PC-3 (cell line): ENCODE measurements around the gene IFNG.

Experiments
- EZH2 ChIP-seq: fragments of 300-600 bp; sonication (generic); IDR thresholded peaks from one replicate; pipeline ENCODE4 v1.6.1; 2017; ENCODE audit warnings: antibody characterized with exemption, mild to moderate bottlenecking, low read length; ENCODE audit not compliant: unreplicated experiment
- EZH2phosphoT487 ChIP-seq: fragments of 300-600 bp; sonication (generic); IDR thresholded peaks from 2 replicates; pipeline ENCODE4 v1.6.1; 2018; ENCODE audit warnings: mild to moderate bottlenecking, antibody characterized with exemption, low read length, borderline replicate concordance
- TF ChIP-seq, protein P1 (sequence below): fragments of 300-600 bp; sonication (generic); conservative IDR thresholded peaks from 2 replicates; pipeline ENCODE4 v1.5.1; 2017; ENCODE audit warnings: antibody characterized with exemption, low read depth, mild to moderate bottlenecking, low read length

DNA sequence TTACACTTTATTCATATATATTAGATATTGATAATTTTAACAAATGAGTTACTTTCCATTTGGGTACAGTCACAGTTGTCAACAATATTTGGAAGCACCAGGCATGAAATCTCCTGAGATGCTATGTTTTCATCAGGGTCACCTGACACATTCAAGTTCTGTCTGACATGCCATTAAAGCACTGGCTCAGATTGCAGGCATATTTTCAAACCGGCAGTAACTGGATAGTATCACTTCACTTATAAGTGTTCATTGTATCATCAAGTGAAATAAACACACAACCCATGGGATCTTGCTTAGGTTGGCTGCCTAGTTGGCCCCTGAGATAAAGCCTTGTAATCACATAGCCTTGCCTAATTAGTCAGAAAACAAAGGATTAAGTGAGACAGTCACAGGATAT is 4.8 kb downstream of the IFNG start:
- no peak for TF ChIP-seq EZH2
- TF ChIP-seq, protein P1, sequence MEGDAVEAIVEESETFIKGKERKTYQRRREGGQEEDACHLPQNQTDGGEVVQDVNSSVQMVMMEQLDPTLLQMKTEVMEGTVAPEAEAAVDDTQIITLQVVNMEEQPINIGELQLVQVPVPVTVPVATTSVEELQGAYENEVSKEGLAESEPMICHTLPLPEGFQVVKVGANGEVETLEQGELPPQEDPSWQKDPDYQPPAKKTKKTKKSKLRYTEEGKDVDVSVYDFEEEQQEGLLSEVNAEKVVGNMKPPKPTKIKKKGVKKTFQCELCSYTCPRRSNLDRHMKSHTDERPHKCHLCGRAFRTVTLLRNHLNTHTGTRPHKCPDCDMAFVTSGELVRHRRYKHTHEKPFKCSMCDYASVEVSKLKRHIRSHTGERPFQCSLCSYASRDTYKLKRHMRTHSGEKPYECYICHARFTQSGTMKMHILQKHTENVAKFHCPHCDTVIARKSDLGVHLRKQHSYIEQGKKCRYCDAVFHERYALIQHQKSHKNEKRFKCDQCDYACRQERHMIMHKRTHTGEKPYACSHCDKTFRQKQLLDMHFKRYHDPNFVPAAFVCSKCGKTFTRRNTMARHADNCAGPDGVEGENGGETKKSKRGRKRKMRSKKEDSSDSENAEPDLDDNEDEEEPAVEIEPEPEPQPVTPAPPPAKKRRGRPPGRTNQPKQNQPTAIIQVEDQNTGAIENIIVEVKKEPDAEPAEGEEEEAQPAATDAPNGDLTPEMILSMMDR = no peak
- no peak for TF ChIP-seq EZH2phosphoT487
